NT2/D1 (cell line): ENCODE measurements around the gene CEP112.

Source experiments
- DNase-seq: peaks from one replicate; pipeline ENCODE4 v3.0.0-alpha.2; 2011; ENCODE audit warnings: low read depth, low spot score
- H3K27me3 ChIP-seq: 2 replicates; pipeline ENCODE4 v1.6.0; 2011; ENCODE audit warnings: mild to moderate bottlenecking; ENCODE audit not compliant: insufficient read length, insufficient read depth
- H3K36me3 ChIP-seq: 2 replicates; pipeline ENCODE4 v1.6.1; 2011; ENCODE audit warnings: mild to moderate bottlenecking, low read length, mixed read lengths; ENCODE audit not compliant: insufficient read depth, insufficient read length
- H3K4me1 ChIP-seq: 2 replicates; pipeline ENCODE4 v1.5.1; 2011; ENCODE audit not compliant: insufficient read depth, insufficient read length
- H3K4me3 ChIP-seq: 2 replicates; pipeline ENCODE4 v1.5.1; 2011; ENCODE audit warnings: low read depth; ENCODE audit not compliant: insufficient read length
- H3K9ac ChIP-seq: 2 replicates; pipeline ENCODE4 v1.6.0; 2011; ENCODE audit warnings: low read depth; ENCODE audit not compliant: insufficient read length
- H3K9me3 ChIP-seq: 2 replicates; pipeline ENCODE4 v1.5.1; 2011; ENCODE audit warnings: mild to moderate bottlenecking, low read length; ENCODE audit not compliant: insufficient read depth
- SUZ12 ChIP-seq: IDR thresholded peaks from 2 replicates; pipeline ENCODE4 v1.6.1; 2011; ENCODE audit not compliant: insufficient read length, insufficient read depth; ENCODE audit errors: extremely low read depth
- YY1 ChIP-seq: IDR thresholded peaks from 2 replicates; pipeline ENCODE4 v1.6.1; 2011; ENCODE audit not compliant: insufficient read length, insufficient read depth
- ZNF274 ChIP-seq: IDR thresholded peaks from 2 replicates; pipeline ENCODE4 v1.6.1; 2011; ENCODE audit warnings: mild to moderate bottlenecking, low read depth, low read length

Gene CEP112

GRCh38 chr17:65952586-65952985 lies 239.3 kb downstream of the CEP112 start:
- no peak for DNase-seq
- Histone ChIP-seq H3K4me3 (no peak overlapping the region), H3K9me3 (peaks cover 8% of the 10 kb centered on the region), H3K27me3 (no peaks in the 10 kb centered on the region), H3K36me3 (no peaks in the 10 kb centered on the region), H3K4me1 (peaks cover 4% of the 10 kb centered on the region), H3K9ac (no peak overlapping the region)
- TF ChIP-seq YY1 (no peak), SUZ12 (no peak), ZNF274 (no peak)

- Histone ChIP-seq H3K9me3 (peaks cover 8% of the 10 kb centered on the region), H3K4me1 (peaks cover 4% of the 10 kb centered on the region), H3K27me3 (no peaks in the 10 kb centered on the region), H3K36me3 (no peaks in the 10 kb centered on the region), H3K4me3 (no peak overlapping the region), H3K9ac (no peak overlapping the region)
- TF ChIP-seq SUZ12 (no peak), ZNF274 (no peak), YY1 (no peak)
- no peak for DNase-seq
Measured at GRCh38 chr17:65952015-65952414, 239.9 kb downstream of the CEP112 start.

- Histone ChIP-seq H3K4me3 (no peak overlapping the region), H3K4me1 (no peaks in the 10 kb centered on the region), H3K36me3 (no peaks in the 10 kb centered on the region), H3K9me3 (peaks cover 8% of the 10 kb centered on the region; the same call in 1 of the 2 replicates), H3K27me3 (no peaks in the 10 kb centered on the region), H3K9ac (no peak overlapping the region)
- TF ChIP-seq ZNF274 (no peak), SUZ12 (no peak), YY1 (no peak)
- DNase-seq, result no peak
Measured at GRCh38 chr17:65947831-65948230, 244.1 kb downstream of the CEP112 start.

- no peak for DNase-seq
Measured at GRCh38 chr17:65942592-65942991, 249.3 kb downstream of the CEP112 start.

GRCh38 chr17:65941356-65941899 lies 250.5 kb downstream of the CEP112 start:
- Histone ChIP-seq H3K9ac (no peak overlapping the region), H3K36me3 (no peaks in the 10 kb centered on the region), H3K4me1 (no peaks in the 10 kb centered on the region), H3K4me3 (no peak overlapping the region), H3K27me3 (no peaks in the 10 kb centered on the region), H3K9me3 (peaks cover 5% of the 10 kb centered on the region; the same call in 1 of the 2 replicates)
- TF ChIP-seq ZNF274, result no peak
- no peak for TF ChIP-seq YY1
- TF ChIP-seq SUZ12, result no peak
- DNase-seq, result no peak

More at GRCh38 chr17:65942592-65942991, 249.3 kb downstream of the CEP112 start:
- peaks cover 5% of the 10 kb centered on the region; the same call in 1 of the 2 replicates for H3K9me3 ChIP-seq
- no peaks in the 10 kb centered on the region for H3K36me3 ChIP-seq
- no peak overlapping the region for H3K4me3 ChIP-seq
- H3K9ac ChIP-seq, result no peak overlapping the region
- no peaks in the 10 kb centered on the region for H3K4me1 ChIP-seq
- no peaks in the 10 kb centered on the region for H3K27me3 ChIP-seq
- TF ChIP-seq YY1 (no peak), SUZ12 (no peak), ZNF274 (no peak)

- DNase-seq, result no peak
- no peaks in the 10 kb centered on the region for H3K27me3 ChIP-seq
Measured at GRCh38 chr17:65936013-65936412, 255.9 kb downstream of the CEP112 start.

GRCh38 chr17:65933290-65933689 lies 258.6 kb downstream of the CEP112 start:
- no peaks in the 10 kb centered on the region for H3K36me3 ChIP-seq
- no peak overlapping the region for H3K4me3 ChIP-seq
- no peaks in the 10 kb centered on the region for H3K4me1 ChIP-seq
- H3K27me3 ChIP-seq, result no peaks in the 10 kb centered on the region
- peaks cover 23% of the 10 kb centered on the region for H3K9me3 ChIP-seq
- no peak for TF ChIP-seq ZNF274
- TF ChIP-seq YY1, result no peak
- TF ChIP-seq SUZ12, result no peak
- H3K9ac ChIP-seq, result no peak overlapping the region
- no peak for DNase-seq

More at GRCh38 chr17:65936013-65936412, 255.9 kb downstream of the CEP112 start:
- Histone ChIP-seq H3K9ac (no peak overlapping the region), H3K9me3 (peaks cover 26% of the 10 kb centered on the region), H3K36me3 (no peaks in the 10 kb centered on the region), H3K4me1 (no peaks in the 10 kb centered on the region), H3K4me3 (no peak overlapping the region)
- no peak for TF ChIP-seq YY1
- no peak for TF ChIP-seq ZNF274
- TF ChIP-seq SUZ12, result no peak
